HFFc6 (cell line): ENCODE results near the gene C19orf73. TPM values are rescaled to one million over a fixed set of nuclear protein-coding genes. Genes with fewer than 3 reads are reported as not detected.
A peak's percentile ranks its signal among the peaks of the same experiment; 100 is the strongest.

Experiments used
- DNase-seq: peaks from one replicate; pipeline ENCODE4 v3.0.0-alpha.2; 2018
- H3K27ac Mint-ChIP-seq: 2 replicates; pipeline ENCODE4 v1.8.0; 2020; ENCODE audit warnings: mild to moderate bottlenecking, mixed read lengths
- H3K27me3 Mint-ChIP-seq: 2 replicates; pipeline ENCODE4 v1.8.0; 2021; ENCODE audit warnings: mild to moderate bottlenecking, moderate library complexity, mixed read lengths; ENCODE audit not compliant: insufficient read depth
- H3K36me3 Mint-ChIP-seq: 2 replicates; pipeline ENCODE4 v1.8.0; 2021; ENCODE audit warnings: low read depth, mixed read lengths
- H3K4me1 Mint-ChIP-seq: 2 replicates; pipeline ENCODE4 v1.8.0; 2020; ENCODE audit warnings: low read depth, mixed read lengths
- H3K4me3 Mint-ChIP-seq: 2 replicates; pipeline ENCODE4 v1.8.0; 2020; ENCODE audit warnings: mild to moderate bottlenecking, moderate library complexity, mixed read lengths
- H3K9me3 Mint-ChIP-seq: 2 replicates; pipeline ENCODE4 v1.8.0; 2020; ENCODE audit warnings: mild to moderate bottlenecking, mixed read lengths
- total RNA-seq, 6 experiments: library from RNA; stranded (reverse); fragmentation: NEBNext Ultra II Directional; extraction: Animal tissue kit (Norgen Biotek cat#: 25700); gene quantifications; 2 replicates in 1 of 6; 3 replicates in 5 of 6; pipeline ENCODE4 v1.2.3, GENCODE V29; 2021
- TF ChIP-seq, protein P1 (sequence below): fragments of 200-600 bp; sonication (generic); IDR thresholded peaks from 2 replicates; pipeline ENCODE4 v1.5.0; 2021; ENCODE audit warnings: antibody characterized with exemption, mild to moderate bottlenecking

Gene C19orf73
- total RNA-seq, 6 experiments from 2014 or later: 0.60 to 1.1 (median 0.71) TPM

- Mint-ChIP-seq H3K27me3 (peaks cover 2% of the 10 kb centered on the region), H3K27ac (peak overlapping the region; percentile 58), H3K4me3 (peak overlapping the region; percentile 63), H3K4me1 (peaks cover 37% of the 10 kb centered on the region), H3K9me3 (no peaks in the 10 kb centered on the region), H3K36me3 (no peaks in the 10 kb centered on the region)
- TF ChIP-seq, protein P1, sequence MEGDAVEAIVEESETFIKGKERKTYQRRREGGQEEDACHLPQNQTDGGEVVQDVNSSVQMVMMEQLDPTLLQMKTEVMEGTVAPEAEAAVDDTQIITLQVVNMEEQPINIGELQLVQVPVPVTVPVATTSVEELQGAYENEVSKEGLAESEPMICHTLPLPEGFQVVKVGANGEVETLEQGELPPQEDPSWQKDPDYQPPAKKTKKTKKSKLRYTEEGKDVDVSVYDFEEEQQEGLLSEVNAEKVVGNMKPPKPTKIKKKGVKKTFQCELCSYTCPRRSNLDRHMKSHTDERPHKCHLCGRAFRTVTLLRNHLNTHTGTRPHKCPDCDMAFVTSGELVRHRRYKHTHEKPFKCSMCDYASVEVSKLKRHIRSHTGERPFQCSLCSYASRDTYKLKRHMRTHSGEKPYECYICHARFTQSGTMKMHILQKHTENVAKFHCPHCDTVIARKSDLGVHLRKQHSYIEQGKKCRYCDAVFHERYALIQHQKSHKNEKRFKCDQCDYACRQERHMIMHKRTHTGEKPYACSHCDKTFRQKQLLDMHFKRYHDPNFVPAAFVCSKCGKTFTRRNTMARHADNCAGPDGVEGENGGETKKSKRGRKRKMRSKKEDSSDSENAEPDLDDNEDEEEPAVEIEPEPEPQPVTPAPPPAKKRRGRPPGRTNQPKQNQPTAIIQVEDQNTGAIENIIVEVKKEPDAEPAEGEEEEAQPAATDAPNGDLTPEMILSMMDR: peak; percentile 96
- peak; percentile 55 for DNase-seq
Observed at GRCh38 chr19:49145573-49146407, 26.8 kb upstream of the C19orf73 start.

GRCh38 chr19:49142866-49143335 lies 24.0 kb upstream of the C19orf73 start:
- Mint-ChIP-seq H3K27me3 (peaks cover 4% of the 10 kb centered on the region), H3K9me3 (no peaks in the 10 kb centered on the region), H3K36me3 (no peaks in the 10 kb centered on the region), H3K4me3 (peak overlapping the region; percentile 95), H3K27ac (peak overlapping the region; percentile 52), H3K4me1 (peaks cover 30% of the 10 kb centered on the region)
- DNase-seq: peak; percentile 85
- TF ChIP-seq, protein P1: no peak

GRCh38 chr19:49141352-49141751 lies 22.4 kb upstream of the C19orf73 start:
- DNase-seq: no peak
- Mint-ChIP-seq H3K27ac (no peak overlapping the region), H3K4me1 (peaks cover 28% of the 10 kb centered on the region), H3K4me3 (peak overlapping the region; percentile 28), H3K9me3 (no peaks in the 10 kb centered on the region), H3K27me3 (peaks cover 6% of the 10 kb centered on the region), H3K36me3 (no peaks in the 10 kb centered on the region)
- TF ChIP-seq, protein P1: no peak

DNA sequence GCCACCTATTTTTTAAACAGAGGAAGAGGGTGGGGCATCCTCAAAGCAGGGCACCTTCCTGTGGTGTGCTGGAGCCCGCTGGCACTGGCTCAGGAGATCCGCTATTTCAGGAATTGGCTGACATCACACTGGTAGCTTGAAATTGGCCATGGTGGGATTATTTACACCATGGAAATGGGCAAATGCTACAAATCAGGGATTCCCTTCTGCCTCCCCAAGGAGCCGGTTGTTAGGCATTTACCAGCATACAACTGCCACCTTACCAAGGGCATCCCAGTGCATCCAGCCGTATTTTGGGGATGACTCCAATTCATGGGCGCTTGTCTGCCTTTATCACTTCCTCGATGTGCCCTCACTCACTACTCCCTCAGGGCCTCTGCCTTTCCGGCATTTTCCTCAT lies 22.0 kb upstream of the C19orf73 start:
- Mint-ChIP-seq H3K4me3 (peak overlapping the region; percentile 28; the same call in 1 of the 2 replicates), H3K9me3 (no peaks in the 10 kb centered on the region), H3K27ac (no peak overlapping the region), H3K4me1 (peaks cover 24% of the 10 kb centered on the region), H3K27me3 (peaks cover 8% of the 10 kb centered on the region), H3K36me3 (no peaks in the 10 kb centered on the region)
- no peak for DNase-seq
- TF ChIP-seq, protein P1: no peak

DNA sequence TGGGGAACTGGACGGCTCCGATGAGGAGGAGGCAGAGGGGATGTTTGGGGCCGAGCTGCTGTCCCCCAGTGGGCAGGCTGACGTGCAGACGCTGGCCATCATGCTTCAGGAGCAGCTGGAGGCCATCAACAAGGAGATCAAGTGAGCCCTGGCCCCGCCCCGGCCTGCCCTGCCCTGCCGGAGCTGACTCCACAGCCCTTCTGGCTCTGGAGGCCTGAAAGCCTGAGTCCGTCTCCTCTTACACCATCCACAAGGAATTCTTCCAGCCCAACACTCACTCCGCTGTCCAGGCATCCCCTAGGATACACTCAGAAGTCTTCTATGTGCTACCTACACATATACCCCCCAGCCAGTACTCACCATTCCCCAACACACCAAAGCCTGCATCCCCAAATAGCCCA lies 17.8 kb upstream of the C19orf73 start:
- H3K27ac Mint-ChIP-seq: no peak overlapping the region
- TF ChIP-seq, protein P1: no peak
- DNase-seq: no peak
- H3K36me3 Mint-ChIP-seq: no peaks in the 10 kb centered on the region
- H3K4me3 Mint-ChIP-seq: no peak overlapping the region
- H3K4me1 Mint-ChIP-seq: no peaks in the 10 kb centered on the region
- no peaks in the 10 kb centered on the region for H3K9me3 Mint-ChIP-seq
- peaks cover 10% of the 10 kb centered on the region for H3K27me3 Mint-ChIP-seq
